WTC11 (cell line): ENCODE data around the gene EDN3. TPM values are rescaled to one million over a fixed set of nuclear protein-coding genes. Genes with fewer than 3 reads are reported as not detected.

Experiments
- ATAC-seq: fragments of 200-7000 bp; cut with Tn5 transposase; 2 replicates; pipeline ENCODE4 v1.10.0; 2021; ENCODE audit warnings: mild to moderate bottlenecking, moderate library complexity
- CTCF ChIA-PET: fragments of 300-600 bp; sonication (Branson Sonifier 250); formaldehyde crosslinking; loops from one replicate; lab custom pipeline; 2021; ENCODE audit warnings: antibody characterized with exemption; lab: Charles Lee
- POLR2A ChIA-PET: fragments of 350-600 bp; sonication (Branson Sonifier 250); formaldehyde crosslinking; loops from one replicate; lab custom pipeline; 2021; ENCODE audit warnings: antibody characterized with exemption; lab: Charles Lee
- DNase-seq: peaks from one replicate; pipeline ENCODE4 v3.0.0; 2021; ENCODE audit warnings: low spot score
- H3K27ac Mint-ChIP-seq: 2 replicates; pipeline ENCODE4 v1.8.0; 2021; ENCODE audit warnings: mixed read lengths
- H3K27me3 Mint-ChIP-seq: 2 replicates; pipeline ENCODE4 v1.8.0; 2021; ENCODE audit warnings: low read depth, mild to moderate bottlenecking, moderate library complexity, mixed read lengths
- H3K36me3 Mint-ChIP-seq: 2 replicates; pipeline ENCODE4 v1.8.0; 2021; ENCODE audit warnings: mixed read lengths
- H3K4me1 Mint-ChIP-seq: 2 replicates; pipeline ENCODE4 v1.8.0; 2022; ENCODE audit warnings: mixed read lengths
- H3K4me3 Mint-ChIP-seq: 2 replicates; pipeline ENCODE4 v1.8.0; 2021; ENCODE audit warnings: mild to moderate bottlenecking, moderate library complexity, mixed read lengths
- H3K9me3 Mint-ChIP-seq: 2 replicates; pipeline ENCODE4 v1.8.0; 2021; ENCODE audit warnings: mixed read lengths
- AR ChIP-seq: fragments of 250-450 bp; sonication (Bioruptor Pico); IDR thresholded peaks from 2 replicates; pipeline ENCODE4 v1.9.0; 2021; ENCODE audit warnings: mild to moderate bottlenecking
- ARID4B ChIP-seq: sonication (generic); formaldehyde crosslinking; IDR thresholded peaks from 2 replicates; pipeline ENCODE4 v1.8.0; 2023; ENCODE audit warnings: missing genetic modification reagents, mild to moderate bottlenecking, borderline replicate concordance
- E2F4 ChIP-seq: sonication (generic); formaldehyde crosslinking; IDR thresholded peaks from 2 replicates; pipeline ENCODE4 v1.8.1; 2022; ENCODE audit warnings: low read depth, mild to moderate bottlenecking, moderate library complexity, missing genetic modification reagents, borderline replicate concordance
- FOXJ3 ChIP-seq: sonication (generic); formaldehyde crosslinking; IDR thresholded peaks from 2 replicates; pipeline ENCODE4 v1.9.0; 2021; ENCODE audit warnings: missing genetic modification reagents, mild to moderate bottlenecking, borderline replicate concordance
- GABPB1 ChIP-seq: sonication (generic); formaldehyde crosslinking; IDR thresholded peaks from 2 replicates; pipeline ENCODE4 v1.8.1; 2023; ENCODE audit warnings: mild to moderate bottlenecking, missing genetic modification reagents
- NFATC4 ChIP-seq: fragments of 250-450 bp; sonication (Bioruptor Pico); IDR thresholded peaks from 2 replicates; pipeline ENCODE4 v1.9.0; 2021; ENCODE audit warnings: mild to moderate bottlenecking
- RELA ChIP-seq: sonication (generic); formaldehyde crosslinking; IDR thresholded peaks from 2 replicates; pipeline ENCODE4 v1.8.1; 2022; ENCODE audit warnings: missing genetic modification reagents, mild to moderate bottlenecking, borderline replicate concordance
- TCF7 ChIP-seq: sonication (generic); formaldehyde crosslinking; IDR thresholded peaks from 2 replicates; pipeline ENCODE4 v1.8.0; 2022; ENCODE audit warnings: mild to moderate bottlenecking, low read depth, missing genetic modification reagents, moderate library complexity
- ZNF425 ChIP-seq: fragments of 250-450 bp; sonication (Bioruptor Pico); conservative IDR thresholded peaks from 2 replicates; pipeline ENCODE4 v1.9.0; 2021; ENCODE audit warnings: mild to moderate bottlenecking
- ZNF532 ChIP-seq: fragments of 250-450 bp; sonication (Bioruptor Pico); IDR thresholded peaks from 2 replicates; pipeline ENCODE4 v1.9.0; 2021; ENCODE audit warnings: mild to moderate bottlenecking, borderline replicate concordance
- total RNA-seq: library from RNA; stranded (reverse); gene quantifications from 3 replicates; pipeline ENCODE4 v1.2.3, GENCODE V29; 2021

Gene EDN3
- total RNA-seq, 1 experiment from 2014 or later = 0.13 TPM

- ATAC-seq = no peak
- TF ChIP-seq FOXJ3 (CRISPR knock-in tag) (no peak), AR (CRISPR knock-in tag) (no peak), ZNF532 (CRISPR knock-in tag) (no peak), ZNF425 (CRISPR knock-in tag) (no peak), E2F4 (CRISPR knock-in tag) (no peak), TCF7 (CRISPR knock-in tag) (no peak), GABPB1 (CRISPR knock-in tag) (no peak), RELA (CRISPR knock-in tag) (no peak), NFATC4 (CRISPR knock-in tag) (no peak), ARID4B (CRISPR knock-in tag) (no peak)
- DNase-seq = no peak
- Mint-ChIP-seq H3K9me3 (no peaks in the 10 kb centered on the region), H3K4me1 (no peaks in the 10 kb centered on the region), H3K27me3 (peaks cover 8% of the 10 kb centered on the region; the same call in 1 of the 2 replicates), H3K27ac (no peak overlapping the region), H3K36me3 (no peaks in the 10 kb centered on the region), H3K4me3 (no peak overlapping the region)
- ChIA-PET CTCF (interaction anchor here (0.6 kb wide), 1 partner anchor 130 kb away, joined by 3 read pairs; no protein-coding TSS in a partner anchor), POLR2A (no interaction called here)
These were observed 52.1 kb downstream of the EDN3 start for GRCh38 chr20:59352541-59352940.
